MCF 10A (cell line): ENCODE measurements around the gene SNW1. TPM values are rescaled to one million over a fixed set of nuclear protein-coding genes. Genes with fewer than 3 reads are reported as not detected.
A peak's percentile ranks its signal among the peaks of the same experiment; 100 is the strongest.
"Not testable (repeated sequence)": the region's sequence is repeated elsewhere in the genome, so short reads cannot be mapped to it uniquely, and the experiment has no call there.

Experiments used
- BruUV-seq: library from RNA; stranded (reverse); fragments of 400-500 nt; replicated peaks from 2 replicates; lab custom pipeline; 2021; lab: Mats Ljungman, UMichigan
- CTCF ChIA-PET: fragments of 300-600 bp; sonication (Branson Sonifier 250); formaldehyde crosslinking; extraction: SDS; loops from one replicate; lab custom pipeline; 2021; ENCODE audit warnings: antibody characterized with exemption, inconsistent platforms; lab: Yijun Ruan, JAX
- POLR2A ChIA-PET: fragments of 300-600, 350-650 bp; sonication (Branson Sonifier 250); formaldehyde crosslinking; extraction: SDS; loops from one replicate; lab custom pipeline; 2020; ENCODE audit warnings: antibody characterized with exemption, inconsistent platforms; lab: Yijun Ruan, JAX
- DNase-seq: peaks from one replicate; pipeline ENCODE4 v3.0.0-alpha.2; 2018; ENCODE audit not compliant: unreplicated experiment
- H3K27ac Mint-ChIP-seq: one replicate; pipeline ENCODE4 v1.8.0; 2022; ENCODE audit warnings: mild to moderate bottlenecking, low read depth, mixed read lengths; ENCODE audit not compliant: unreplicated experiment
- H3K27me3 Mint-ChIP-seq: one replicate; pipeline ENCODE4 v1.8.0; 2022; ENCODE audit warnings: mixed read lengths; ENCODE audit not compliant: insufficient read depth, unreplicated experiment
- H3K36me3 Mint-ChIP-seq: one replicate; pipeline ENCODE4 v1.8.0; 2022; ENCODE audit warnings: mild to moderate bottlenecking, moderate library complexity, mixed read lengths; ENCODE audit not compliant: insufficient read depth, unreplicated experiment
- H3K4me1 Mint-ChIP-seq: one replicate; pipeline ENCODE4 v1.8.0; 2022; ENCODE audit warnings: mixed read lengths; ENCODE audit not compliant: insufficient read depth, unreplicated experiment
- H3K4me3 Mint-ChIP-seq: one replicate; pipeline ENCODE4 v1.8.0; 2022; ENCODE audit warnings: mild to moderate bottlenecking, moderate library complexity, mixed read lengths; ENCODE audit not compliant: unreplicated experiment
- H3K9me3 Mint-ChIP-seq: one replicate; pipeline ENCODE4 v1.8.0; 2022; ENCODE audit warnings: mixed read lengths; ENCODE audit not compliant: unreplicated experiment
- CTCF ChIP-seq: fragments of 200-600 bp; IDR thresholded peaks from one replicate; pipeline ENCODE4 v1.8.0; 2022; ENCODE audit warnings: antibody characterized with exemption, mild to moderate bottlenecking; ENCODE audit not compliant: unreplicated experiment
- intact Hi-C: fragments of 100-400 bp; cut with micrococcal nuclease; formaldehyde crosslinking; loops from 2 replicates; pipeline ENCODE4 v1.14.1; 2022
- total RNA-seq: library from RNA; stranded (reverse); gene quantifications from 2 replicates; pipeline ENCODE4 v1.2.3, GENCODE V29; 2022

The SNW1 gene
- total RNA-seq, 1 experiment from 2014 or later, result 113 TPM

- ChIA-PET POLR2A (no interaction called here), CTCF (interaction anchor here (0.6 kb wide), 2 partner anchors 100 to 297 kb away, joined by 3 to 4 read pairs; no protein-coding TSS in a partner anchor)
- BruUV-seq, result no TSS peak
- Mint-ChIP-seq H3K27me3 (no peaks in the 10 kb centered on the region), H3K36me3 (no peaks in the 10 kb centered on the region), H3K4me1 (peaks cover 24% of the 10 kb centered on the region), H3K4me3 (no peak overlapping the region), H3K9me3 (no peaks in the 10 kb centered on the region), H3K27ac (no peak overlapping the region)
- no peak for DNase-seq
- intact Hi-C loops, result loop anchor here (10.0 kb wide), 1 partner anchor 130 kb away; no protein-coding TSS in a partner anchor
- no peak for TF ChIP-seq CTCF
These were observed 33.4 kb upstream of the SNW1 start for GRCh38 chr14:77794357-77794756.

- H3K4me3 Mint-ChIP-seq, H3K27ac Mint-ChIP-seq, POLR2A ChIA-PET, H3K9me3 Mint-ChIP-seq, H3K36me3 Mint-ChIP-seq, H3K27me3 Mint-ChIP-seq, DNase-seq, CTCF ChIA-PET, BruUV-seq: not testable (repeated sequence)
- H3K4me1 Mint-ChIP-seq, result peaks cover 24% of the 10 kb centered on the region
- intact Hi-C loops, result loop anchor here (10.0 kb wide), 1 partner anchor 128 kb away; no protein-coding TSS in a partner anchor
These were observed 32.3 kb upstream of the SNW1 start for GRCh38 chr14:77793255-77793654.

GRCh38 chr14:77791225-77791600, 30.3 kb upstream of the SNW1 start:
- H3K27me3 Mint-ChIP-seq, result no peaks in the 10 kb centered on the region
- no peak overlapping the region for H3K27ac Mint-ChIP-seq
- ChIA-PET CTCF (interaction anchor here (1.5 to 1.7 kb wide), 2 partner anchors 8 to 10 kb away, joined by 3 to 6 read pairs; partner anchors contain the start of gene ADCK1), POLR2A (interaction anchor here (0.6 to 1.9 kb wide), 3 partner anchors 17 to 30 kb away, joined by 3 to 9 read pairs (median 3); partner anchors contain the start of gene SNW1)
- TF ChIP-seq CTCF, result no peak
- H3K9me3 Mint-ChIP-seq, result no peaks in the 10 kb centered on the region
- no peak overlapping the region for H3K4me3 Mint-ChIP-seq
- BruUV-seq, result no TSS peak
- peaks cover 20% of the 10 kb centered on the region for H3K4me1 Mint-ChIP-seq
- no peaks in the 10 kb centered on the region for H3K36me3 Mint-ChIP-seq
- peak; percentile 54 for DNase-seq
- intact Hi-C loops, result loop anchor here (10.0 kb wide), 1 partner anchor 126 kb away; no protein-coding TSS in a partner anchor

GRCh38 chr14:77790566-77791224, 29.7 kb upstream of the SNW1 start:
- no peaks in the 10 kb centered on the region for H3K36me3 Mint-ChIP-seq
- TF ChIP-seq CTCF, result no peak
- peaks cover 15% of the 10 kb centered on the region for H3K4me1 Mint-ChIP-seq
- no TSS peak for BruUV-seq
- intact Hi-C loops, result loop anchor here (10.0 kb wide), 1 partner anchor 126 kb away; no protein-coding TSS in a partner anchor
- H3K9me3 Mint-ChIP-seq, result no peaks in the 10 kb centered on the region
- POLR2A ChIA-PET, result interaction anchor here (0.6 to 1.9 kb wide), 4 partner anchors 17 to 30 kb away, joined by 3 to 9 read pairs (median 3); partner anchors contain the start of gene SNW1
- H3K27me3 Mint-ChIP-seq, result no peaks in the 10 kb centered on the region
- H3K27ac Mint-ChIP-seq, result no peak overlapping the region
- no peak overlapping the region for H3K4me3 Mint-ChIP-seq
- DNase-seq, result peak; percentile 67
- CTCF ChIA-PET, result interaction anchor here (1.5 to 1.7 kb wide), 2 partner anchors 9 to 11 kb away, joined by 3 to 6 read pairs; partner anchors contain the start of gene ADCK1
